ENCODE measurements around the gene SSBP4. TPM values are rescaled to one million over a fixed set of nuclear protein-coding genes. Genes with fewer than 3 reads are reported as not detected.

The SSBP4 gene
- total and polyA plus RNA-seq, 9 of the 15 experiments (the other 6 are each of a cell fraction or from before 2014, with no cell fraction given) = 1.1 to 189 (median 39.0) TPM

- TF ChIP-seq, protein P1, sequence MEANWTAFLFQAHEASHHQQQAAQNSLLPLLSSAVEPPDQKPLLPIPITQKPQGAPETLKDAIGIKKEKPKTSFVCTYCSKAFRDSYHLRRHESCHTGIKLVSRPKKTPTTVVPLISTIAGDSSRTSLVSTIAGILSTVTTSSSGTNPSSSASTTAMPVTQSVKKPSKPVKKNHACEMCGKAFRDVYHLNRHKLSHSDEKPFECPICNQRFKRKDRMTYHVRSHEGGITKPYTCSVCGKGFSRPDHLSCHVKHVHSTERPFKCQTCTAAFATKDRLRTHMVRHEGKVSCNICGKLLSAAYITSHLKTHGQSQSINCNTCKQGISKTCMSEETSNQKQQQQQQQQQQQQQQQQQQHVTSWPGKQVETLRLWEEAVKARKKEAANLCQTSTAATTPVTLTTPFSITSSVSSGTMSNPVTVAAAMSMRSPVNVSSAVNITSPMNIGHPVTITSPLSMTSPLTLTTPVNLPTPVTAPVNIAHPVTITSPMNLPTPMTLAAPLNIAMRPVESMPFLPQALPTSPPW (CRISPR knock-in tag; IDR thresholded peaks at IDR 0.05) = peak; percentile 27; the same call in 1 of the 2 replicates
- TF ChIP-seq CTBP1 (IDR thresholded peaks at IDR 0.05; ENCODE audit: borderline replicate concordance) (peak; percentile 38; the same call in 1 of the 2 replicates), HLTF (IDR thresholded peaks at IDR 0.05) (no peak), SOX6 (IDR thresholded peaks at IDR 0.05) (no peak), MYC (IDR thresholded peaks at IDR 0.05; ENCODE audit: low read depth, low read length) (peak; percentile 48; the same call in 1 of the 2 replicates), MYC (CRISPR knock-in tag; IDR thresholded peaks at IDR 0.05; ENCODE audit: borderline replicate concordance, low read depth) (no peak), TCF3 (CRISPR knock-in tag; IDR thresholded peaks at IDR 0.05) (no peak), CTCF (IDR thresholded peaks at IDR 0.05 in 2 of 3, conservative IDR thresholded peaks at IDR 0.05 in 1 of 3; ENCODE audit: insufficient read depth in 2 of 3, low read depth in 1 of 3, low read length in 3 of 3) (peak; percentile 82 to 89 (median 86)), SMARCC2 (IDR thresholded peaks at IDR 0.05; ENCODE audit: low read depth) (no peak), ZBED1 (IDR thresholded peaks at IDR 0.05) (no peak), SRSF7 (optimal IDR thresholded peaks at IDR 0.05; ENCODE audit: low read depth, low read length) (no peak), ELF2 (CRISPR knock-in tag; IDR thresholded peaks at IDR 0.05) (no peak), ID3 (CRISPR knock-in tag; IDR thresholded peaks at IDR 0.05) (no peak), ID3 (tag; IDR thresholded peaks at IDR 0.05) (peak; percentile 51; the same call in 1 of the 2 replicates)
- TF ChIP-seq, protein P2, sequence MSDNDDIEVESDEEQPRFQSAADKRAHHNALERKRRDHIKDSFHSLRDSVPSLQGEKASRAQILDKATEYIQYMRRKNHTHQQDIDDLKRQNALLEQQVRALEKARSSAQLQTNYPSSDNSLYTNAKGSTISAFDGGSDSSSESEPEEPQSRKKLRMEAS (CRISPR knock-in tag; IDR thresholded peaks at IDR 0.05) = peak; percentile 63; the same call in 1 of the 2 replicates
- TF ChIP-seq, protein P3, sequence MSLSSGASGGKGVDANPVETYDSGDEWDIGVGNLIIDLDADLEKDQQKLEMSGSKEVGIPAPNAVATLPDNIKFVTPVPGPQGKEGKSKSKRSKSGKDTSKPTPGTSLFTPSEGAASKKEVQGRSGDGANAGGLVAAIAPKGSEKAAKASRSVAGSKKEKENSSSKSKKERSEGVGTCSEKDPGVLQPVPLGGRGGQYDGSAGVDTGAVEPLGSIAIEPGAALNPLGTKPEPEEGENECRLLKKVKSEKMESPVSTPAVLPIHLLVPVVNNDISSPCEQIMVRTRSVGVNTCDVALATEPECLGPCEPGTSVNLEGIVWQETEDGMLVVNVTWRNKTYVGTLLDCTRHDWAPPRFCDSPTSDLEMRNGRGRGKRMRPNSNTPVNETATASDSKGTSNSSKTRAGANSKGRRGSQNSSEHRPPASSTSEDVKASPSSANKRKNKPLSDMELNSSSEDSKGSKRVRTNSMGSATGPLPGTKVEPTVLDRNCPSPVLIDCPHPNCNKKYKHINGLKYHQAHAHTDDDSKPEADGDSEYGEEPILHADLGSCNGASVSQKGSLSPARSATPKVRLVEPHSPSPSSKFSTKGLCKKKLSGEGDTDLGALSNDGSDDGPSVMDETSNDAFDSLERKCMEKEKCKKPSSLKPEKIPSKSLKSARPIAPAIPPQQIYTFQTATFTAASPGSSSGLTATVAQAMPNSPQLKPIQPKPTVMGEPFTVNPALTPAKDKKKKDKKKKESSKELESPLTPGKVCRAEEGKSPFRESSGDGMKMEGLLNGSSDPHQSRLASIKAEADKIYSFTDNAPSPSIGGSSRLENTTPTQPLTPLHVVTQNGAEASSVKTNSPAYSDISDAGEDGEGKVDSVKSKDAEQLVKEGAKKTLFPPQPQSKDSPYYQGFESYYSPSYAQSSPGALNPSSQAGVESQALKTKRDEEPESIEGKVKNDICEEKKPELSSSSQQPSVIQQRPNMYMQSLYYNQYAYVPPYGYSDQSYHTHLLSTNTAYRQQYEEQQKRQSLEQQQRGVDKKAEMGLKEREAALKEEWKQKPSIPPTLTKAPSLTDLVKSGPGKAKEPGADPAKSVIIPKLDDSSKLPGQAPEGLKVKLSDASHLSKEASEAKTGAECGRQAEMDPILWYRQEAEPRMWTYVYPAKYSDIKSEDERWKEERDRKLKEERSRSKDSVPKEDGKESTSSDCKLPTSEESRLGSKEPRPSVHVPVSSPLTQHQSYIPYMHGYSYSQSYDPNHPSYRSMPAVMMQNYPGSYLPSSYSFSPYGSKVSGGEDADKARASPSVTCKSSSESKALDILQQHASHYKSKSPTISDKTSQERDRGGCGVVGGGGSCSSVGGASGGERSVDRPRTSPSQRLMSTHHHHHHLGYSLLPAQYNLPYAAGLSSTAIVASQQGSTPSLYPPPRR (CRISPR knock-in tag; IDR thresholded peaks at IDR 0.05; ENCODE audit: borderline replicate concordance) = 0 out of 2 replicates have a peak, but pooled peaks have one; percentile 41
- TF ChIP-seq, protein P4, sequence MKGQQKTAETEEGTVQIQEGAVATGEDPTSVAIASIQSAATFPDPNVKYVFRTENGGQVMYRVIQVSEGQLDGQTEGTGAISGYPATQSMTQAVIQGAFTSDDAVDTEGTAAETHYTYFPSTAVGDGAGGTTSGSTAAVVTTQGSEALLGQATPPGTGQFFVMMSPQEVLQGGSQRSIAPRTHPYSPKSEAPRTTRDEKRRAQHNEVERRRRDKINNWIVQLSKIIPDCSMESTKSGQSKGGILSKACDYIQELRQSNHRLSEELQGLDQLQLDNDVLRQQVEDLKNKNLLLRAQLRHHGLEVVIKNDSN (CRISPR knock-in tag; IDR thresholded peaks at IDR 0.05) = 0 out of 2 replicates have a peak, but pooled peaks have one; percentile 7
- TF ChIP-seq, protein P5, sequence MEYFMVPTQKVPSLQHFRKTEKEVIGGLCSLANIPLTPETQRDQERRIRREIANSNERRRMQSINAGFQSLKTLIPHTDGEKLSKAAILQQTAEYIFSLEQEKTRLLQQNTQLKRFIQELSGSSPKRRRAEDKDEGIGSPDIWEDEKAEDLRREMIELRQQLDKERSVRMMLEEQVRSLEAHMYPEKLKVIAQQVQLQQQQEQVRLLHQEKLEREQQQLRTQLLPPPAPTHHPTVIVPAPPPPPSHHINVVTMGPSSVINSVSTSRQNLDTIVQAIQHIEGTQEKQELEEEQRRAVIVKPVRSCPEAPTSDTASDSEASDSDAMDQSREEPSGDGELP (CRISPR knock-in tag; IDR thresholded peaks at IDR 0.05; ENCODE audit: borderline replicate concordance) = 0 out of 2 replicates have a peak, but pooled peaks have one; percentile 6
Measured at GRCh38 chr19:18408053-18408476, 11.1 kb upstream of the SSBP4 start (continued).

Measured in K562 (cell line).